Caco-2 (cell line): ENCODE data around the gene CLHC1. TPM values are rescaled to one million over a fixed set of nuclear protein-coding genes. Genes with fewer than 3 reads are reported as not detected.
A peak's percentile ranks its signal among the peaks of the same experiment; 100 is the strongest.

Source experiments
- BruUV-seq: library from RNA; stranded (reverse); fragments of 400-500 nt; replicated peaks from 2 replicates; lab custom pipeline; 2021; lab: Mats Ljungman, UMichigan
- CTCF ChIA-PET: fragments of 300-600 bp; sonication (Branson Sonifier 250); formaldehyde crosslinking; loops from one replicate; lab custom pipeline; 2022; ENCODE audit warnings: antibody characterized with exemption; lab: Charles Lee
- POLR2A ChIA-PET: fragments of 300-600 bp; sonication (Branson Sonifier 250); formaldehyde crosslinking; loops from one replicate; lab custom pipeline; 2022; ENCODE audit warnings: antibody characterized with exemption; lab: Charles Lee
- DNase-seq, 2 experiments: peaks; one replicate each; pipeline versions ENCODE4 v3.0.0 to v3.0.0-alpha.2; 2020 to 2022
- H3K27me3 ChIP-seq: replicated peaks from 2 replicates; pipeline ENCODE4 v1.6.0; 2011; ENCODE audit warnings: low read length; ENCODE audit not compliant: control insufficient read depth, insufficient read depth
- H3K36me3 ChIP-seq: 2 replicates; pipeline ENCODE4 v1.5.1; 2011; ENCODE audit warnings: low read length; ENCODE audit not compliant: control insufficient read depth, insufficient read depth
- H3K4me1 ChIP-seq: fragments of 250-450 bp; sonication (Bioruptor Pico); 2 replicates; pipeline ENCODE4 v1.5.1; 2020; ENCODE audit warnings: mild to moderate bottlenecking
- H3K4me3 ChIP-seq: 2 replicates; pipeline ENCODE4 v1.5.1; 2011; ENCODE audit warnings: low read depth, mild to moderate bottlenecking, control low read depth, low read length
- H3K9me3 ChIP-seq: fragments of 250-450 bp; sonication (Bioruptor Pico); 2 replicates; pipeline ENCODE4 v1.5.1; 2020; ENCODE audit warnings: mild to moderate bottlenecking, moderate library complexity
- H3K27ac Mint-ChIP-seq: one replicate; pipeline ENCODE4 v1.8.0; 2022; ENCODE audit warnings: mixed read lengths; ENCODE audit not compliant: unreplicated experiment
- H3K27me3 Mint-ChIP-seq: one replicate; pipeline ENCODE4 v1.8.0; 2022; ENCODE audit warnings: mixed read lengths; ENCODE audit not compliant: insufficient read depth, unreplicated experiment
- H3K36me3 Mint-ChIP-seq: one replicate; pipeline ENCODE4 v1.8.0; 2022; ENCODE audit warnings: mild to moderate bottlenecking, mixed read lengths; ENCODE audit not compliant: insufficient read depth, unreplicated experiment
- H3K4me1 Mint-ChIP-seq: one replicate; pipeline ENCODE4 v1.8.0; 2022; ENCODE audit warnings: low read depth, mixed read lengths; ENCODE audit not compliant: unreplicated experiment
- H3K4me3 Mint-ChIP-seq: one replicate; pipeline ENCODE4 v1.8.0; 2022; ENCODE audit warnings: mild to moderate bottlenecking, moderate library complexity, mixed read lengths; ENCODE audit not compliant: unreplicated experiment
- H3K9me3 Mint-ChIP-seq: one replicate; pipeline ENCODE4 v1.8.0; 2022; ENCODE audit warnings: mixed read lengths; ENCODE audit not compliant: unreplicated experiment
- intact Hi-C: fragments of 100-400 bp; cut with micrococcal nuclease; formaldehyde crosslinking; loops from one replicate; pipeline ENCODE4 v1.10.0; 2022; ENCODE audit not compliant: unreplicated experiment
- total RNA-seq: library from RNA; stranded (reverse); gene quantifications from 2 replicates; pipeline ENCODE4 v1.2.3, GENCODE V29; 2022
- TF ChIP-seq, protein P1 (sequence below), 2 experiments: fragments of 200-600 bp in 1 of 2; IDR thresholded peaks; 1 replicate in 1 of 2; 2 replicates in 1 of 2; pipeline versions ENCODE4 v1.5.1 to v1.8.0; 2011 to 2022; ENCODE audit warnings: antibody characterized with exemption in 1 of 2, control low read depth in 1 of 2, inconsistent platforms in 1 of 2, low read depth in 1 of 2, low read length in 1 of 2, mild to moderate bottlenecking in 1 of 2, moderate library complexity in 1 of 2; ENCODE audit not compliant: insufficient read depth in 1 of 2, severe bottlenecking in 1 of 2, unreplicated experiment in 1 of 2

Gene CLHC1
- total RNA-seq, 1 experiment from 2014 or later, result 13.4 TPM

DNA sequence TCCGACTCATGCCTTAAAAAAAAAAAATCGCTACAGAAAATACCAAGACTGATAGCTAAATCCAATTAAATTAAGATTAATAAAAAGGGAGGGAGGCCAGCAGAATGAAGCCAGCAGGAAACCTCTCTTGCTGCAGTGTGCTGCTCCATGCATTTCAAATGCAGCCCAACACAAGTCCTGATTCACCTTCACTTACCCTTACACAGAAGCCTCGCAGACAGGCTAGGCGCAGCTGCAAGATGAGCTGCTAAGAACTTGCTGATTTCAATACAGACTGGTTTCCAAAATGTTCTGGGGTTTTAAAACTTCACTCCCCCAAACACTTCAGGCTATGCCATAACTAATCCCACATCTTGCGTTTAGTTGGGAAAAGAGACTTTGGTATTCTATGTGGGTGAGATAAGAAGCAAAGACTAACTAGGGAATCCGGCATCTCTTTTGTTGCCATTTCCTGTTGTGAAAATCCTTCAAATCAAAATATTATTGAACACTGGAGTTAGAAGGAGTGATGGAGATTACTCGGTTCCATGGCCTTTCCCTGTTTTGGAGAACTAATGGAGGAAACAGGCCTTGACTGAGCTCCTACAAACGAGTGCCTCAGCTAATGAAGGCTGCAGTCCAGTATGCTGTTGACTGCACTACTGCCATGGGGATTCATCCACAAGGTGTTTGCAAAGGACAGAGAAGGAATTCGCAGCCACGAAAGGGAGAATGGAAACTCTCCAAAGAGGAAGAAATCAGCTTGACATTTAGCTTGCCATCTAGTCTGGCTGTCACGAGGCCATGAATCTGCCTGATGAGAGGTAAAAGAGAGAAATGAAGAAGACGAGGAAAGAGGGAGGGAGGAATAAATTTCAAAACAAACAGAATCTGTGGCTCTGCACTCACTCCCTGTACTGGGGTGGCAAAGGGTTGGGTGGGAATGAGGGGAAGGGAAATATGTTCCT lies 67.3 kb downstream of the CLHC1 start:
- no peak for DNase-seq
- no peak overlapping the region for H3K4me3 Mint-ChIP-seq
- H3K9me3 Mint-ChIP-seq, result no peaks in the 10 kb centered on the region
- POLR2A ChIA-PET, result interaction anchor here (0.5 to 1.1 kb wide), 2 partner anchors 116 to 150 kb away, joined by 3 read pairs; no protein-coding TSS in a partner anchor
- H3K27ac Mint-ChIP-seq, result no peak overlapping the region
- BruUV-seq, result no TSS peak
- H3K9me3 ChIP-seq, result no peaks in the 10 kb centered on the region
- H3K4me1 ChIP-seq, result peaks cover 19% of the 10 kb centered on the region
- CTCF ChIA-PET, result interaction anchor here (0.8 to 3.7 kb wide), 5 partner anchors 9 to 265 kb away, joined by 4 to 14 read pairs (median 4); partner anchors contain the start of gene RTN4
- intact Hi-C loops, result loop anchor here (1.0 kb wide), 1 partner anchor 150 kb away; no protein-coding TSS in a partner anchor
- no peaks in the 10 kb centered on the region for H3K36me3 ChIP-seq
- no peaks in the 10 kb centered on the region for H3K27me3 ChIP-seq
- TF ChIP-seq, protein P1, sequence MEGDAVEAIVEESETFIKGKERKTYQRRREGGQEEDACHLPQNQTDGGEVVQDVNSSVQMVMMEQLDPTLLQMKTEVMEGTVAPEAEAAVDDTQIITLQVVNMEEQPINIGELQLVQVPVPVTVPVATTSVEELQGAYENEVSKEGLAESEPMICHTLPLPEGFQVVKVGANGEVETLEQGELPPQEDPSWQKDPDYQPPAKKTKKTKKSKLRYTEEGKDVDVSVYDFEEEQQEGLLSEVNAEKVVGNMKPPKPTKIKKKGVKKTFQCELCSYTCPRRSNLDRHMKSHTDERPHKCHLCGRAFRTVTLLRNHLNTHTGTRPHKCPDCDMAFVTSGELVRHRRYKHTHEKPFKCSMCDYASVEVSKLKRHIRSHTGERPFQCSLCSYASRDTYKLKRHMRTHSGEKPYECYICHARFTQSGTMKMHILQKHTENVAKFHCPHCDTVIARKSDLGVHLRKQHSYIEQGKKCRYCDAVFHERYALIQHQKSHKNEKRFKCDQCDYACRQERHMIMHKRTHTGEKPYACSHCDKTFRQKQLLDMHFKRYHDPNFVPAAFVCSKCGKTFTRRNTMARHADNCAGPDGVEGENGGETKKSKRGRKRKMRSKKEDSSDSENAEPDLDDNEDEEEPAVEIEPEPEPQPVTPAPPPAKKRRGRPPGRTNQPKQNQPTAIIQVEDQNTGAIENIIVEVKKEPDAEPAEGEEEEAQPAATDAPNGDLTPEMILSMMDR (IDR thresholded peaks at IDR 0.05; ENCODE audit: insufficient read depth in 1 of 2, low read depth in 1 of 2, low read length in 1 of 2, severe bottlenecking in 1 of 2, unreplicated experiment in 1 of 2), result no peak
- no peaks in the 10 kb centered on the region for H3K27me3 Mint-ChIP-seq
- no peak overlapping the region for H3K4me3 ChIP-seq
- no peaks in the 10 kb centered on the region for H3K36me3 Mint-ChIP-seq
- H3K4me1 Mint-ChIP-seq, result peaks cover 32% of the 10 kb centered on the region

DNA sequence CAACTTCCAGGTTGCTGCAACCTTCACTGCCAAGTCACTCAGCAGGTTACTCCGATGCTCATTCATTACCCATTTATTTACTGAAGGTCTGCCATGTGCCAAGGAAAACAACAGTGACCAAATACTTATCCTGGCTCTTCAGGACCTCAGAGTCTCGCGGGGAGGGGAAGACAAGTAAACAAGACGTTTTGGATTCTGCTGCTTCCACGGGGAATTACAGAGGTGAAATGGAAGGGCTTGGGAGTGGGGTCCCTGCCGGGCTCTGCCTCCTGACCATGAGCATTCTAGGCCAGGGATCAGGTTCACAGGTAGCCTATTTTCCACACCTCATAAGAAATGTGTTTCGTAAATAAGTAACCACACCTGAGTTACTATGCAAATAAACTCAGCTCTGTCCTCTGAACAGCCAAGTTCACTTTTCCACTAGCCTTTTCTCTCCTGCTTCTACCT lies 68.1 kb downstream of the CLHC1 start:
- Histone ChIP-seq H3K4me3 (no peak overlapping the region), H3K27me3 (no peaks in the 10 kb centered on the region), H3K9me3 (no peaks in the 10 kb centered on the region), H3K4me1 (peaks cover 23% of the 10 kb centered on the region), H3K36me3 (no peaks in the 10 kb centered on the region)
- no peak for DNase-seq
- no TSS peak for BruUV-seq
- Mint-ChIP-seq H3K9me3 (no peaks in the 10 kb centered on the region), H3K4me3 (no peak overlapping the region), H3K4me1 (peaks cover 32% of the 10 kb centered on the region), H3K27ac (peak overlapping the region; percentile 14), H3K27me3 (no peaks in the 10 kb centered on the region), H3K36me3 (no peaks in the 10 kb centered on the region)
- TF ChIP-seq, protein P1 (IDR thresholded peaks at IDR 0.05; ENCODE audit: insufficient read depth in 1 of 2, low read depth in 1 of 2, low read length in 1 of 2, severe bottlenecking in 1 of 2, unreplicated experiment in 1 of 2), result no peak
- CTCF ChIA-PET, result interaction anchor here (0.8 to 2.3 kb wide), 5 partner anchors 9 to 264 kb away, joined by 4 to 6 read pairs (median 4); partner anchors contain the start of gene RTN4
- POLR2A ChIA-PET, result interaction anchor here (0.5 to 1.1 kb wide), 2 partner anchors 115 to 149 kb away, joined by 3 read pairs; no protein-coding TSS in a partner anchor
- intact Hi-C loops, result loop anchor here (1.0 kb wide), 1 partner anchor 149 kb away; no protein-coding TSS in a partner anchor

DNA sequence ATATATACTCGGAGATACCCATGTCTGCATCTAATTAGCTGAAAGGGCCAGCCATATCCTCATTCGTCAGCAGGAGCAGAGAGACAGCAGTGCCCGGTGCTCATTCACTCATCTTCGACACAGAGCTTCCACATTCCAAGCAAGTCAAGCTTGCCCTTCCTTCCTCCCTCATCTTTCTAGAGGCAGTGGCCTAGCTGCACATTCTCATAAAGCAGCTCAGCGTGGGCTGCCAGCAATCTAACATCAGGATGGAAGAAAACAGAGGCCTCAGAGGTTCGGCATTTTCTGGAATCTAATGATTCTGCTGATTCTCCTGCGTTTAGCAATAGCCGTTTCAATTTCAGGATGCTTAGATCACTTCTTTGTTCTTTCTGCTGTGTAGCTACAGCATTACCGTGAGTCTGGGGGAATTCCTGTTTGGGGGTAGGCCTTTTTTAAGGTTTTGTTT lies 68.8 kb downstream of the CLHC1 start:
- ChIA-PET POLR2A (interaction anchor here (1.3 kb wide), 1 partner anchor 113 kb away, joined by 4 read pairs; the partner anchor contains the start of gene RTN4), CTCF (interaction anchor here (1.8 to 2.3 kb wide), 2 partner anchors 148 to 263 kb away, joined by 4 to 5 read pairs; no protein-coding TSS in a partner anchor)
- intact Hi-C loops, result no loop called here
- no peak for DNase-seq
- peaks cover 32% of the 10 kb centered on the region for H3K4me1 Mint-ChIP-seq
- no peaks in the 10 kb centered on the region for H3K27me3 Mint-ChIP-seq
- Histone ChIP-seq H3K4me3 (no peak overlapping the region), H3K36me3 (no peaks in the 10 kb centered on the region), H3K9me3 (no peaks in the 10 kb centered on the region), H3K4me1 (peaks cover 30% of the 10 kb centered on the region), H3K27me3 (no peaks in the 10 kb centered on the region)
- H3K27ac Mint-ChIP-seq, result peak overlapping the region; percentile 72
- H3K4me3 Mint-ChIP-seq, result no peak overlapping the region
- BruUV-seq, result no TSS peak
- H3K9me3 Mint-ChIP-seq, result no peaks in the 10 kb centered on the region
- no peaks in the 10 kb centered on the region for H3K36me3 Mint-ChIP-seq
- TF ChIP-seq, protein P1 (IDR thresholded peaks at IDR 0.05; ENCODE audit: insufficient read depth in 1 of 2, low read depth in 1 of 2, low read length in 1 of 2, severe bottlenecking in 1 of 2, unreplicated experiment in 1 of 2), result no peak
